ENCODE results near the gene PRKCI. TPM values are rescaled to one million over a fixed set of nuclear protein-coding genes. Genes with fewer than 3 reads are reported as not detected.
"Not testable (repeated sequence)": the region's sequence is repeated elsewhere in the genome, so short reads cannot be mapped to it uniquely, and the experiment has no call there.

Gene PRKCI
- total and polyA plus RNA-seq, 9 of the 15 experiments (the other 6 are each of a cell fraction or from before 2014, with no cell fraction given): 10.5 to 43.2 (median 31.4) TPM

DNA sequence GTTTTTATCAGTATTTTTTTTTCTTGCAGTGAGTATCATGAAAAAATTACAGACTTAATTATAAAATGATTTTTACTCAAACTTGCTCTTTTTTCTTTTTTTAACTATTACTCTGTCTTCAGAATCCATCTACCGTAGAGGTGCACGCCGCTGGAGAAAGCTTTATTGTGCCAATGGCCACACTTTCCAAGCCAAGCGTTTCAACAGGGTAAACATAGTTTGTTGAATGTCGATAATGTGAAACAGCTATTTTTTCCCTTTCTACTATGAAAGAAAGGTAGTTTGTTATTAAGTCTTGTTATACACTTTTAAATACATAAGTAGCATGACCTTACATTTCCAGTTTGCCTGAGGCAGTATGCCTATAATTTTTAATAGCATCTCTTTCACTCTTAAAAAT lies 45.6 kb downstream of the PRKCI start:
- H3K79me2 ChIP-seq (ENCODE audit: control insufficient read depth, insufficient read depth, low read length): no peaks in the 10 kb centered on the region
- no peak for ATAC-seq
- intact Hi-C loops (cut with micrococcal nuclease): no loop called here
- H3K27ac ChIP-seq (ENCODE audit: extremely low read depth, low read depth, low read length): no peak overlapping the region
- no TSS peak for BruUV-seq (replicated peaks)
- H3K9me1 ChIP-seq (ENCODE audit: control insufficient read depth, insufficient read depth, low read length): no peaks in the 10 kb centered on the region
- peaks cover 52% of the 10 kb centered on the region; the same call in 2 of the 3 replicates for H3K36me3 ChIP-seq (ENCODE audit: control insufficient read depth, insufficient read depth, low read length)
- ChIA-PET POLR2A (no interaction called here), CTCF (ENCODE audit: low intra/inter-chr PET ratio) (interaction anchor here (0.6 kb wide), 1 partner anchor 71 kb away, joined by 3 read pairs; no protein-coding TSS in a partner anchor)
- 97% methylated on average over 5 of the region's 5 CpGs for WGBS (ENCODE audit: insufficient coverage, low coverage, missing lambda C conversion rate)
- H3K4me3 ChIP-seq: no peak overlapping the region
- TF ChIP-seq LEF1 (IDR thresholded peaks at IDR 0.05): no peak
- no peak for TF ChIP-seq SMAD4 (CRISPR knock-in tag; conservative IDR thresholded peaks at IDR 0.05)
- TF ChIP-seq PCBP2 (IDR thresholded peaks at IDR 0.05; ENCODE audit: low read depth, low read length, poor library complexity, severe bottlenecking): no peak
- no peak for TF ChIP-seq MNT (conservative IDR thresholded peaks at IDR 0.05)
- no peak for TF ChIP-seq ZBTB8A (IDR thresholded peaks at IDR 0.05; ENCODE audit: partially characterized antibody)
- TF ChIP-seq KLF10 (CRISPR knock-in tag; IDR thresholded peaks at IDR 0.05): no peak
- no peak for FAIRE-seq
- in situ Hi-C loops (cut with MboI): no loop called here
- no peak overlapping the region for H3K4me2 ChIP-seq (ENCODE audit: insufficient read depth, low read length)
- no peak for DNase-seq (ENCODE audit: extremely low read depth in 1 of 4, low spot score in 3 of 4)
- H4K20me1 ChIP-seq (replicated peaks; ENCODE audit: control insufficient read depth, insufficient read depth, low read length): no peaks in the 10 kb centered on the region
- no peak overlapping the region for H3K9ac ChIP-seq (ENCODE audit: insufficient read depth in 1 of 2, low read depth in 2 of 2, low read length in 2 of 2)
- H2AFZ ChIP-seq (ENCODE audit: low read depth, low read length): no peak overlapping the region
- no peaks in the 10 kb centered on the region for H3K4me1 ChIP-seq (replicated peaks in 1 of 2; ENCODE audit: control insufficient read depth in 2 of 2, insufficient read depth in 2 of 2, low read length in 2 of 2)
- no peaks in the 10 kb centered on the region for H3K27me3 ChIP-seq (ENCODE audit: control insufficient read depth in 2 of 2, insufficient read depth in 2 of 2, low read length in 2 of 2)
- H3K9me3 ChIP-seq (replicated peaks; ENCODE audit: control insufficient read depth, insufficient read depth, low read depth, low read length): no peaks in the 10 kb centered on the region

- H3K4me2 ChIP-seq (ENCODE audit: insufficient read depth, low read length); H3K27ac ChIP-seq (ENCODE audit: extremely low read depth, low read depth, low read length); DNase-seq (ENCODE audit: extremely low read depth in 1 of 4, low spot score in 3 of 4); ATAC-seq; H3K9me1 ChIP-seq (ENCODE audit: control insufficient read depth, insufficient read depth, low read length); H3K9ac ChIP-seq (ENCODE audit: insufficient read depth in 1 of 2, low read depth in 2 of 2, low read length in 2 of 2); CTCF ChIA-PET (ENCODE audit: low intra/inter-chr PET ratio); H2AFZ ChIP-seq (ENCODE audit: low read depth, low read length); BruUV-seq (replicated peaks); H3K27me3 ChIP-seq (ENCODE audit: control insufficient read depth in 2 of 2, insufficient read depth in 2 of 2, low read length in 2 of 2); intact Hi-C loops (cut with micrococcal nuclease); H3K9me3 ChIP-seq (replicated peaks; ENCODE audit: control insufficient read depth, insufficient read depth, low read depth, low read length); H3K4me3 ChIP-seq; H3K79me2 ChIP-seq (ENCODE audit: control insufficient read depth, insufficient read depth, low read length); H4K20me1 ChIP-seq (replicated peaks; ENCODE audit: control insufficient read depth, insufficient read depth, low read length); H3K4me1 ChIP-seq (replicated peaks in 1 of 2; ENCODE audit: control insufficient read depth in 2 of 2, insufficient read depth in 2 of 2, low read length in 2 of 2); in situ Hi-C loops (cut with MboI); FAIRE-seq: not testable (repeated sequence)
- 85% methylated on average over 8 of the region's 8 CpGs for WGBS (ENCODE audit: insufficient coverage, low coverage, missing lambda C conversion rate)
- H3K36me3 ChIP-seq (ENCODE audit: control insufficient read depth, insufficient read depth, low read length): peaks cover 48% of the 10 kb centered on the region; the same call in 2 of the 3 replicates
- POLR2A ChIA-PET: interaction anchor here (1.6 kb wide), 1 partner anchor 46 kb away, joined by 6 read pairs; no protein-coding TSS in a partner anchor
Observed at GRCh38 chr3:170269673-170270254, 47.5 kb downstream of the PRKCI start.

Data from K562 (cell line).